DMS153 treated with DMSO at 0.1 percent for 48 hours (cell line): ENCODE measurements around the gene NCOA1.

Experiments used
- DNase-seq: peaks from one replicate; lab custom pipeline; 2025; ENCODE audit not compliant: unreplicated experiment; lab: John Stamatoyannopoulos, UW

NCOA1 gene

GRCh38 chr2:24816404-24816803 is 325.4 kb downstream of the NCOA1 start:
- DNase-seq, result no peak

- DNase-seq, result no peak
Observed at GRCh38 chr2:24816884-24817283, 325.8 kb downstream of the NCOA1 start.

GRCh38 chr2:24818721-24819167 is 327.7 kb downstream of the NCOA1 start:
- DNase-seq, result no peak

- DNase-seq, result no peak
Observed at GRCh38 chr2:24819442-24820174, 328.6 kb downstream of the NCOA1 start.

GRCh38 chr2:24820175-24820513 is 329.1 kb downstream of the NCOA1 start:
- DNase-seq, result no peak
